GM19467 (cell line): ENCODE results near the gene MUC5AC.
"Not testable (repeated sequence)": the region's sequence is repeated elsewhere in the genome, so short reads cannot be mapped to it uniquely, and the experiment has no call there.

Source experiments
- ATAC-seq: cut with Tn5 transposase; IDR thresholded peaks from one replicate; pipeline ENCODE4 v1.9.1; 2021; ENCODE audit warnings: mild to moderate bottlenecking, moderate library complexity; ENCODE audit not compliant: unreplicated experiment

The MUC5AC gene

DNA sequence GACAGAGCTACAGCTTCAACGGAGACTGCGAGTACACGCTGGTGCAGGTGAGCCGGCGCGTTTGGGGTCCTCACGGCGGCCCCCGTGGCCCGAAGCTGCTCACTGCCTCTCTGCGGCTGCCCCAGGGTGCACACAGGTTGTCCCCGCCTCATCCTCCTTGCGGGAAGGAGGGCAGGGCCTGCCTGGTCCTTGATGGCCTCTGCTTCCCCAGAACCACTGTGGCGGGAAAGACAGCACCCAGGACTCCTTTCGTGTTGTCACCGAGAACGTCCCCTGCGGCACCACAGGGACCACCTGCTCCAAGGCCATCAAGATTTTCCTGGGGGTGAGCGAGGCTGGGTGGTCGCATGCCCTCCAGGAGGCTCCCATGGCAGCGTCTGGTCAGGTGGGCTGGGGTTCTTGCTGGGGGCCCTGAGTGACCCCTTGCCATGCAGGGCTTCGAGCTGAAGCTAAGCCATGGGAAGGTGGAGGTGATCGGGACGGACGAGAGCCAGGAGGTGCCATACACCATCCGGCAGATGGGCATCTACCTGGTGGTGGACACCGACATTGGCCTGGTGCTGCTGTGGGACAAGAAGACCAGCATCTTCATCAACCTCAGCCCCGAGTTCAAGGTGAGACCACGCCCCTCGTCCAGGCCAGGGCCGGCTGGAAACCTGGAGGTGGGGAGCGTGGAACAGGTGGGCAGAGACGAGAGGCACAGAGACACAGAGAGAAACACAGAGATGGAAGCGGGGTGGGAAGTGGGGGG lies 19.4 kb downstream of the MUC5AC start:
- no peak for ATAC-seq

DNA sequence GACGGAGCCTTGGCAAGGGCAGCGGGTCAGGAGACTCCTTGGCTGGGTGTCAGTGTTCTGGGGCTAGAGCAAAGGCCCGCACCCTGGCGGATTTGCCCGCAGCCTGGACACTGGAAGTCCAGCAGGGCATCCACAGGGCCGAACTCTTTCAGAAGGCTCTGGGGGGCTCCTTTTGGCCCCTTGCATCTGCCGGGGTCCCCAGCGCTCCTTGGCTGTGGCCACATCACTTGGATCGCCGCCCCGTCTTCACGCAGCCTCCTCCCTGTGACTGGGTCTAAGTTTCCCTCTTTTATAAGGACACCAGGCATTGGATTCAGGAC lies 20.0 kb downstream of the MUC5AC start:
- ATAC-seq, result no peak

GRCh38 chr11:1178201-1178885 lies 20.6 kb downstream of the MUC5AC start:
- no peak for ATAC-seq

DNA sequence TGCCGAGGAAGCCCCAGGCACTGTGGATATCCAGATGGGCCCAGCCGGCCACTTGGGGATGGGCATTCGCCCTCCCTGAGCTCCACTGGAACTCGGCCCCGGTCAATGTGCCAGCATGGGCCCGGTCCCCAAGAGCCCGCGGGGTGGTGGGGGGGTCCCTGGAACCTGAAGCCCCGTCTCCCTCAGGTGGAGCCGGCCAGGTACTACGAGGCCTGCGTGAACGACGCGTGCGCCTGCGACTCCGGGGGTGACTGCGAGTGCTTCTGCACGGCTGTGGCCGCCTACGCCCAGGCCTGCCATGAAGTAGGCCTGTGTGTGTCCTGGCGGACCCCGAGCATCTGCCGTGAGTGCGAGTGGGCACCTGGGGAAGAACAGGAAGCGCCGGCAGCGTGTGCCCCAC lies 21.2 kb downstream of the MUC5AC start:
- ATAC-seq, result no peak

DNA sequence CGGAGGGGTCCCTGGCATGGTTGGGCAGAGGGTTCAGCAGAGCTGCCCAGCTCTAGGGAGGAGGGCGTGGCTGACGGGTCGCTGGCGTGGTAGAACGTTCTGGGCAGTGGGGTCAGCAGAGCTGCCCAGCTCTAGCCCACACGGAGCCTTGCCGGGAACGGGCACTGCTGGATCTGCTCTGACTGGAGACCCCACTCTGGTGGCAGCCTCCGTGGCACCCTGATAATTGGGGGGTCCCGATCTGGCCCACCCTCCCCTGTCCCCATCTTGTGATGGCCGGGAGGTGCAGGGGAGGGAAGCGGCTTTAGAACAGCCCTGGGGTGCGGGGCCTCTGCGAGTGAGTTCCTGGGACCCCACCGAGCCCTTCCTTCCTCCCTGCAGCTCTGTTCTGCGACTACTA lies 21.9 kb downstream of the MUC5AC start:
- no peak for ATAC-seq

- no peak for ATAC-seq
Measured at GRCh38 chr11:1180171-1180570, 22.4 kb downstream of the MUC5AC start.

DNA sequence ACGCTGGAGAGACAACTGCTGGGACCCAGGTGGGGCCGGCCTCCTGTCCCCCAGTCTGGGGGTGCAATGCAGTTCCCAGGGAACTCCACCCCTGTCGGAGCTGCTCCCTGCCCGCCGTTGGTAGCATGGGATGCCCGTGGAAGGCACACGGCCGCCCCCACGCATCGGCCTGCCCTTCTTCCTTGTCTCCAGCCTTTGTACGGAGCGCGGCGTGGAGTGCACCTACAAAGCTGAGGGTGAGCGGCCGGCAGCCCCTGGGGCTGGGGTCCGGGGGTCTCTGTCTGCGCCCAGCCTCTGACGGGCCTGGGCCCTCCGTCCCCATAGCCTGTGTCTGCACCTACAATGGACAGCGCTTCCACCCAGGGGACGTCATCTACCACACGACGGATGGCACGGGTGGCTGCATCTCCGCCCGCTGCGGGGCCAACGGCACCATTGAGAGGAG lies 23.2 kb downstream of the MUC5AC start:
- ATAC-seq, result no peak

GRCh38 chr11:1181420-1181819 lies 23.7 kb downstream of the MUC5AC start:
- ATAC-seq, result no peak

- no peak for ATAC-seq
Measured at GRCh38 chr11:1181853-1182535, 24.2 kb downstream of the MUC5AC start.

DNA sequence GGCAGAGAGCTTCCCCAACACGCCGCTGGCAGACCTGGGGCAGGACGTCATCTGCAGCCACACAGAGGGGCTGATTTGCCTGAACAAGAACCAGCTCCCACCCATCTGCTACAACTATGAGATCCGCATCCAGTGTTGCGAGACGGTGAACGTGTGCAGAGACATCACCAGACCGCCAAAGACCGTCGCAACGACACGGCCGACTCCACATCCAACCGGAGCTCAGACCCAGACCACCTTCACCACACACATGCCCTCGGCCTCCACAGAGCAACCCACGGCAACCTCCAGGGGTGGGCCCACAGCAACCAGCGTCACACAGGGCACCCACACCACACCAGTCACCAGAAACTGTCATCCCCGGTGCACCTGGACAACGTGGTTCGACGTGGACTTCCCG lies 26.4 kb downstream of the MUC5AC start:
- ATAC-seq, result not testable (repeated sequence)

- not testable (repeated sequence) for ATAC-seq
Measured at GRCh38 chr11:1188451-1189130, 30.8 kb downstream of the MUC5AC start.

GRCh38 chr11:1189816-1190215 lies 32.1 kb downstream of the MUC5AC start:
- not testable (repeated sequence) for ATAC-seq

DNA sequence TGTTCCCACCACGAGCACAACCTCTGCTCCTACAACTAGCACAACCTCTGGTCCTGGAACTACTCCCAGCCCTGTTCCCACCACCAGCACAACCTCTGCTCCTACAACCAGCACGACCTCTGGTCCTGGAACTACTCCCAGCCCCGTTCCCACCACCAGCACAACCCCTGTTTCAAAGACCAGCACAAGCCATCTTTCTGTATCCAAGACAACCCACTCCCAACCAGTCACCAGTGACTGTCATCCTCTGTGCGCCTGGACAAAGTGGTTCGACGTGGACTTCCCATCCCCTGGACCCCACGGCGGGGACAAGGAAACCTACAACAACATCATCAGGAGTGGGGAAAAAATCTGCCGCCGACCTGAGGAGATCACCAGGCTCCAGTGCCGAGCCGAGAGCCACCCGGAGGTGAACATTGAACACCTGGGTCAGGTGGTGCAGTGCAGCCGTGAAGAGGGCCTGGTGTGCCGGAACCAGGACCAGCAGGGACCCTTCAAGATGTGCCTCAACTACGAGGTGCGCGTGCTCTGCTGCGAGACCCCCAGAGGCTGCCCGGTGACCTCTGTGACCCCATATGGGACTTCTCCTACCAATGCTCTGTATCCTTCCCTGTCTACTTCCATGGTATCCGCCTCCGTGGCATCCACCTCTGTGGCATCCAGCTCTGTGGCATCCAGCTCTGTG lies 34.2 kb downstream of the MUC5AC start:
- not testable (repeated sequence) for ATAC-seq

- ATAC-seq, result no peak
Measured at GRCh38 chr11:1192741-1193325, 35.1 kb downstream of the MUC5AC start.

GRCh38 chr11:1193326-1194230 lies 35.8 kb downstream of the MUC5AC start:
- ATAC-seq, result no peak

DNA sequence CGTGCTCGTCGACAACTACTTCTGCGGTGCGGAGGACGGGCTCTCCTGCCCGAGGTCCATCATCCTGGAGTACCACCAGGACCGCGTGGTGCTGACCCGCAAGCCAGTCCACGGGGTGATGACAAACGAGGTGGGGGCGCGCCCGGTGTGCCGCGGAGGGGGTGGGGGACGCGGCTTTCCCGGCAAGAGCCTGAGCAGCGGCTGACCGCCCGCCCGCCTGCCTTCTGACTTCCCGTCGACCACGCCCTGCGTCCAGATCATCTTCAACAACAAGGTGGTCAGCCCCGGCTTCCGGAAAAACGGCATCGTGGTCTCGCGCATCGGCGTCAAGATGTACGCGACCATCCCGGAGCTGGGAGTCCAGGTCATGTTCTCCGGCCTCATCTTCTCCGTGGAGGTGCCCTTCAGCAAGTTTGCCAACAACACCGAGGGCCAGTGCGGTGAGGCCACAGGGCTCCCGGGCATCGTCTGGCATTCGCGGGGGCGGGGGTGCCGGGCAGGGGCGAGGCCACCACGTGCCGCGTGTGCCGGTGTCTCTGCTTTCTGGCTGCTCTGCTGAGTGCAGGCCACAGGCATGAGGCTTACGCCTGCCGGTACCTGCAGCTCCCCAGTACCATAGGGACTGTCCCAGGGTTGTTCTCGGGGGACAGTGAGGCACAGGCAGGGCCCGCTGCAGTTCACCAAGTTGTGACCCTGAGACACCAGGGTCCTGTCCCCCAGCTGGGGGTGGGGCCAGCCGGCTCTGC lies 36.7 kb downstream of the MUC5AC start:
- no peak for ATAC-seq

DNA sequence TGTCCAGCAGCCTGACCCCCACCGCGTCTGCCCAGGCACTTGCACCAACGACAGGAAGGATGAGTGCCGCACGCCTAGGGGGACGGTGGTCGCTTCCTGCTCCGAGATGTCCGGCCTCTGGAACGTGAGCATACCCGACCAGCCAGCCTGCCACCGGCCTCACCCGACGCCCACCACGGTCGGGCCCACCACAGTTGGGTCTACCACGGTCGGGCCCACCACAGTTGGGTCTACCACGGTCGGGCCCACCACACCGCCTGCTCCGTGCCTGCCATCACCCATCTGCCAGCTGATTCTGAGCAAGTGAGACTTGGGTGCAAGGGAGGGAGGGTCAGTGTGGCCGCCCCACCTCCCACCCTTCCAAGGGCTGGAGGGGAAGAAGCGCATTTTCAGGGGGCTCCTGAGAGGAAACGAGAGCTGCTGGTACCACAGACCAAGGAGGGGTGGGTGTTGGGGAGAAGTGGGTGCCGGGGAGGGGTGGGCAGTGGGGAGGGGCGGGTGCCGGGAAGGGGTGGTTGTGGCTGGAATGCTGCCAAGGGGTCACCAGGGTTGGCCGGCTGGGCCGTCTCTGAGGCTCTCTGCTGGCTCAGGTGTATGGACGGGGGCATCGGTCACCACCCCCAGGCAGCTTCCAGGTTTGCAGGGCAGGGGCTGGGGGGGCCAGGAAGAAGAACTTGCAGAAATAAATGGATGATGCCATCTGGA lies 37.4 kb downstream of the MUC5AC start:
- no peak for ATAC-seq
